HG03066 (cell line): ENCODE data around the gene MYO1F.

Source experiments
- ATAC-seq: cut with Tn5 transposase; IDR thresholded peaks from one replicate; pipeline ENCODE4 v1.9.1; 2021; ENCODE audit warnings: low read depth; ENCODE audit not compliant: unreplicated experiment

Gene MYO1F

DNA sequence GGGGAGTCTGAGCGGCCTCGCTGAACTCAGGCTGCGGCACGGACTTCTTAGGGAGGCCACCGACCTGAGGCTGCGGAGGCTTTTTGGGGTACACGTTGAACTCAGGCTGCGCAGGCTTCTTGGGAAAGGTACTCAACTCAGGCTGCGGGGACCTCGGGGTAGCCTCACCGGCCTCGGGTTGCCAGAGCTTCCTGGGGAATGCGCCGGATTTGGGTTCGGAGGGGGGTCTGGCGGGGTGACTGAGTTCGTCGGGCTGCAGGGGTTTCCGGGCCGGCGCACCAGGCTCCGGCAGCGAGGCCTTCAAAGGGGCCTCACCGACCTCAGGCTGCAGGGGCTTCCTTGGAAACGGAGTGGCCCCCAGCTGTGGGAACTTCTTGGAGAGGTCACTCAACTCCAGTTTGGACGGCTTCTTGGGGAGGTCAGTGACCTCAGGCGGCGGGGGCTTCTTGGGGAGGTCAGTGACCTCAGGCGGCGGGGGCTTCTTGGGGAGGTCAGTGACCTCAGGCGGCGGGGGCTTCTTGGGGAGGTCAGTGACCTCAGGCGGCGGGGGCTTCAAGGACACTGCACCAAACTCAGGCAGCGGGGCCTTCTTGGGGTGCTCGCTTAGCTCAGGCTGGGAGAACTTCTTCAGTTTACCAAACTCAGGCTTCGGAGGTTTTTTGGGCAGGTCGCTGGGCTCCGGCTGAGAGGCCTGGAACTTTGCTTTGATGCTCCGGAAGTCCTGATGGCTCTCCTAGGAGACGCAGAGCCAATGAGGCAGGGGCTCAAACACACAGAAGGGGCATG, 78.0 kb downstream of the MYO1F start:
- ATAC-seq, result no peak

DNA sequence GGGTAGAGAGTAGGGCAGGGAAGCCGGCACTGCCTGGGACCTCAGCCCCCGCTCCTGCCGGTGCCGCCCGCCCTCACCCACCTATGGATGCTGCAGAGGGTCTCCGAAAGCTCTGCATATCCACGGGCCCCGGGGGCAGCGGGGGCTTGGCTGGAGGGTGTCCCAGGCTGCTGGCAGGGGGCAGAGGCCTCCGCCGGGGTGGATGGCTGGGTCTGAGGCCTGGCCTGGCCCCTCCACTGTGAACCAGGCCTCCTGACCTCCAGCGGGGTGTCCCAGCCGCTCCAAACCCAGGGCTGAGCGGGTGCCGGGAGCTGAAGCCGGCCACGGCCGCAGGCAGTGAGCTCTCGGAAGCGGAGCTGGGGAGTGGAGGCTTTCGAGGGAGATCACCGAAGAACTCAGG, 78.9 kb downstream of the MYO1F start:
- no peak for ATAC-seq

DNA sequence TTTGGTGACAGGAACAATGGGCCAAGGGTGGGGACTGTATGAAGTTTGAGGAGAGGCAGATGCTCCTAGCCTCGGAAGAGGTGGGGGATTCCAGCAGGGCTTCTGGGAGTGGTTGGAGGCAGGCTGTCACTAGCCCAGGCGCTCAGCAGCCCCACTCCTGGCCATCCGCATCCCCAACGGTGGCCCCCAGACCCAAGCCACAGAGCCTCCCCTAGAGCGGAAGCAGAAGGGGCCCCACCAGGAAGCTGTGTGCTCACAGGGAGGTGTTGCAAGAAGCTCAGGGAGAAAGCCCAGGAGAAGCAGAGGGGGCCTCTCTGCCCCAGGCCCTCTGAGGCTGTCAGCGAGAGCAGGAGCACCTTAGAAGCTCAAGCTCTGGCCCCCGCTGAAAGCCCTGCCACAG, 83.1 kb downstream of the MYO1F start:
- no peak for ATAC-seq

DNA sequence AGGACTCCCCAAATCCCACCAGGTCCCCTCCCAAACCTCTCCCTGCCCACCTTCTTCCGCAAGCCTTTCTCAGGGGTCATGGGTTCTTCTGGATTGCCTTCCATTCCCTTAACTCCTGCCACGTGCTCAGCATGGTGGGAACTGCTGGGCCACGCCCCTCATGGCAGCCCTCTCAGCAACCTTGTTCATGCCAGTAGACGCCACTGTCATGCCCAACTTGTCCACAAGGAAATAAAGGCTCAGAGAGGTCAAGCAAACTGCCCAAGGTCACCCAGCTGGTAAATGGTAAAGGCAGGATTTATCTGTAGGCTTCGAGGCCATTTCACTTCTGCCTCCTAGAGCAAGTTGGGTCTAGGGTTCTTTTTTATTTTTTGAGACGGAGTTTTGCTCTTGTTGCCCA, 85.7 kb downstream of the MYO1F start:
- no peak for ATAC-seq

DNA sequence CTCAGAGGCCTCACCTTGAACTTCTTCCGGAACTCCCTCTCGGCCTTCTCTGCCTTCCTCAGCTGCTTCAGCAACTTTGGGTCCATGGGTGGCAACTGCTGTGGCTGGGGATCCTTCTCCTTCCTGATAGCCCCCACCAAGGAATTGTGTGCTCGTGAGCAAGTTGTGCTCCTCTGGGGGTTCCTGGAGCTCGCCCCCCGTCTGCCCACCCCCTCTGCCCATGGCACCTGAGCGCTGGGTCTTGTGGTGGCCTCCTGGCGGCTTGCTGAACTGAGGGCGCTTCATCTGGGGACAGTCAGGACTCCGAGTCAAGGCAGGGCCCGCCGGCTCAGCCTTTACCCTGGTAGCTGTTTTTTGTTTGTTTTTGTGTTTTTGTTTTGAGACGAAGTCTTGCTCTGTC, 86.4 kb downstream of the MYO1F start:
- ATAC-seq, result no peak

DNA sequence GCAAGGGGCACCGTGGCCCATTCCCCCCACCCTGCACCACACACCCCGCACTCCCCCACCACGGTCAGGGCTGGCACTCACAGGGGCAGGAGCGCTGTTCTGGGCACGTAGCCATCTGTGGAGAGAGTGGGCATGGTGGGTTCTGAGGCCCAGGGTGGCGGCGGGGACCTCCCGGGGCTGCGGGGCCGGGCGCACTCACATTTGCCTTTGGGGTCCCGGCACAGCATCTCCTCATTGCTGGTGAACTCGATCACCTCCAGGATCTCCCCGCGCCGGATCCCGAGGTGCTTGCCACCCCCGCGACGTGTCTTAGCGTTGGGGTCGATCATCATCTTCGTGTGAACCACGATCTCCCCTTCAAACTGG, 86.9 kb downstream of the MYO1F start:
- ATAC-seq, result no peak

DNA sequence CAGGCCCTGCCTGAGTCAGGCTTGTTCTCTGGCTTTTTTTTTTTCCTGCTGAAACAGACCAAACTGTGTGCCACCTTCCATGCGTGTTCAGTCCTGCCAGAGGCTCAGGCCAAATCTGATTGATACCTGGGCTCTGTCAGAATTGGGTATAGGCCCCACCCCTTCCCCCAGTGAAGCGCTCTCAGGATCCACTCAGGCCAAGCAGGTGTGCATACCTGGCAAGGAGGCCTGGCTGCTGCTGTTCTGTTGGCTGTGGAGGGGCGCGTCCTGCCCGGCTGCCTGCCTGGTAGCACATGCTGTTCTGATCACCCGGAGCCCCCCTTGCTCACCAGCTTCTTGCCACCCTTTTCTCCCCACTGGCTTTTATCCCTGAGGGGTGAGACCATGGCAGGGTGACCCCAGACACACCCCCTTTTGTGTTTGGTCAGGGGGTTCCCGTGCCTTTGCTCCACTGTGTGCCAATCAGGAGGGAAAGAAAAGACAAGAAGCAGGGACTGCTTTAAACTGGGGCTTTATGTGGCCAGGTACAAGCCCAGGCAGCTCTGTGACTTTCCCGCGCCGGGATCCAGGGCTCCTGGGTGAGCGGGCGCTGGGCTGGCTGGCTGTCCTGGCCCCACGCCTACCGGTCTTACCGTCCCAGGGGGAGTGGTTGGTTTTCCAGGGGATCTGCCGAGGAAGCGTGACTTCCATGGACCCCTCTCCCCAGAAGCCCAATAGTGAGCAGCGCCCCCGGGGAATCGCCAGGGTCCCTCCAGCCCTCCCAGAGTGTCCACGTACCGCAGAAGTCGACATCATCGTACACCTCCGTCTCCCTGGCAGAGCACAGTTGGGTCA, 87.5 kb downstream of the MYO1F start:
- no peak for ATAC-seq

DNA sequence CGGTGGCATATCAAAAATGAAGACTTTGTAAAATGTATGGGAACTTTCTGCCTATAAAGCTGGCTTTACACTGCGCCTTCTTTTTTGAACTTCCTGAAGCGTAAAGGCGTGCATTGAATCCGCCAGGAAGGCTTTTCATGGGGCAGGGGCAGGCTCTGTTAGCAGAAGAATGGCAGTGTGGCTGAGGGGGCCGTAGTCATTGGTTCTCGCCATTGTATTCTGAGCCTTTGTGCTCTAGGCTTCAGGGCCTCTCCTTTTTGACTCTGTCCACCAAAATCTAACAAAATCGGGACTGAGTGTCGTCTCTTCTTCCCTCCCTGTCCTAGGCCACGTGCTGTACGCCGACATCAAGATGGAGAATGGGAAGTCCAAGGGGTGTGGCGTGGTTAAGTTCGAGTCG, 88.9 kb downstream of the MYO1F start:
- ATAC-seq, result no peak

DNA sequence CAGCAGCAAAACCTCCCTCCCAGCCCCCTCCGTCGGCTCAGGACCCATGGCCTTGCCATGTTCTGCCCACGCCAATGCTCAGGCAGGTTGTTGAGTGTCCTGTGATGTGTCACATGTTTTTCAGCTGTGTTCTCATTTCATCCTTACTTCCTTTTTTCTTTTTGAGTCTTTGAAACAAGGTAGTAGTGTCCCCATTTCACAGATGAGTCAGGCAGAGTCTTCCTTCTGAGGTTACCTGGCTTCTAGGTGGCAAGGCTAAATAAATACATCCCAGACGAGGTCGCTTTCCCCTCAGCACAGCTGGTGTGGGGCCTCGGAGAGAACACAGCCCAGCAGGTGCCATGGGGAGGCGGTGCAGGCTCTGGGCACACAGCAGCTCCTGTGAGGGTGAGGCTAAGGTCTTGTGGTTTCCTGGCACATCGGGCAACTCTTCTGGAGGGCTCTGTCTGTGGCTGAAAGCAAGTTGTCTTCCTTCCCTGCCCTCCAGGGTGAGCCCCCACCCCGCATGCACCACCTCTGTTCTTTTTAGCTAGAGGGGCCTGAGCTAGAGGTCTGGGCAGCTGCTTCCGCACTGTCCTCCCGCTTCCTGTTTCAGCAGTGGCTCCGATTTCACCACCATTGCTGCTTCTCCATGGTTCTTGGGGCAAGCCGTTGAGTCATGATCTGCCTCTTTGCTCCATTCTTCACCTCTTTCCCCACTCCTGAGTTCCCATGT, 89.9 kb downstream of the MYO1F start:
- ATAC-seq, result no peak

DNA sequence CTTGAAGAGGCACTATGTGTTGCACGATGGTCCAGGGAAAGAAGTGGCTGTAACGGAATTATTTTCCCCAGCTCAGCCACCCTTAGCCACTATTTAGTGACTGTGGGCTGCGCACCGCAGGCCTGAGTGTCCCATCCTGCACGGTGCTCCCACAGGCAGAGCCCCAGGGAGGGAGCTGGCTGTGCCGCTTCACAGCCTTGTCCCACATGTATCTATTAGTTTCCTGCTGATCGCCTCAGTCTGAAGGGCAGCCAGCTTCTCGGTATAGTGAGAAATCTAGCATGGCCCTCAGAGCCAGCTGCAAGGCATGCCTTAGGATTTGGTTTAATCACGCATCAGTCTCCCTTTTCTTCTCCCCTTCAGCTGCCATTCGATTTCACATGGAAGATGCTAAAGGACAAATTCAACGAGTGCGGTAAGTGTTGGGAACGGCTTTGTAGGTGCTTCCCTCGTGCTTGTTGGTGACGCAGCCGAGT, 90.5 kb downstream of the MYO1F start:
- no peak for ATAC-seq

DNA sequence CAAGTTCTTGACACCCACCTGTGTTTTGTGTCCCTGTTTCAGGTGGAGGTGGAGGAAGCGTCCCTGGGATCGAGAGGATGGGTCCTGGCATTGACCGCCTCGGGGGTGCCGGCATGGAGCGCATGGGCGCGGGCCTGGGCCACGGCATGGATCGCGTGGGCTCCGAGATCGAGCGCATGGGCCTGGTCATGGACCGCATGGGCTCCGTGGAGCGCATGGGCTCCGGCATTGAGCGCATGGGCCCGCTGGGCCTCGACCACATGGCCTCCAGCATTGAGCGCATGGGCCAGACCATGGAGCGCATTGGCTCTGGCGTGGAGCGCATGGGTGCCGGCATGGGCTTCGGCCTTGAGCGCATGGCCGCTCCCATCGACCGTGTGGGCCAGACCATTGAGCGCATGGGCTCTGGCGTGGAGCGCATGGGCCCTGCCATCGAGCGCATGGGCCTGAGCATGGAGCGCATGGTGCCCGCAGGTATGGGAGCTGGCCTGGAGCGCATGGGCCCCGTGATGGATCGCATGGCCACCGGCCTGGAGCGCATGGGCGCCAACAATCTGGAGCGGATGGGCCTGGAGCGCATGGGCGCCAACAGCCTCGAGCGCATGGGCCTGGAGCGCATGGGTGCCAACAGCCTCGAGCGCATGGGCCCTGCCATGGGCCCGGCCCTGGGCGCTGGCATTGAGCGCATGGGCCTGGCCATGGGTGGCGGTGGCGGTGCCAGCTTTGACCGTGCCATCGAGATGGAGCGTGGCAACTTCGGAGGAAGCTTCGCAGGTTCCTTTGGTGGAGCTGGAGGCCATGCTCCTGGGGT, 91.5 kb downstream of the MYO1F start:
- ATAC-seq, result no peak

DNA sequence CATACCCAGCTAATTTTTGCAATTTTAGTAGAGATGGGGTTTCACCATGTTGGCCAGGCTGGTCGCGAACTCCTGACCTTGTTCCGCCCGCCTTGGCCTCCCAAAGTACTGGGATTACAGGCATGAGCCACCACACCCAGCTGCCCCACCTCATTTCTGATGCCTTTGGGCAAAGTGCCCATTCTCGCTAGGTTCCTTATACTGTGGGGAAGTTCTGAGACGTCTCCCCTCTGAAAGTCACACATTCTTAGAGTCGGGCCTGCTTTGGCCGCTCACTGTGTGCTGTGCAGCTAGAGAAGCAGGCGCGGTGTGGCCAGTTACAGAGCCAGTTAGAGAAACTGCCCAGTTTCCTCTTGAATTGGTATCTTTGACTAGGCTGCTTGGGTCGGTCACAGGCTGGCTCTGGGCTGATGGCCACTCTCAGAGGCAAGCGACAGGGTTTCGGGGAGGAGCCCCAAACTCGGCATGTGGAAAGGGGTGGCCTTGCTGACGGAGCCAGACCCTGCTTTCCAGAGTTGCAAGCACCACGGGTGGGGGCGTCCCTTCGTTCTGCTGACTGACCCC, 92.8 kb downstream of the MYO1F start:
- no peak for ATAC-seq

DNA sequence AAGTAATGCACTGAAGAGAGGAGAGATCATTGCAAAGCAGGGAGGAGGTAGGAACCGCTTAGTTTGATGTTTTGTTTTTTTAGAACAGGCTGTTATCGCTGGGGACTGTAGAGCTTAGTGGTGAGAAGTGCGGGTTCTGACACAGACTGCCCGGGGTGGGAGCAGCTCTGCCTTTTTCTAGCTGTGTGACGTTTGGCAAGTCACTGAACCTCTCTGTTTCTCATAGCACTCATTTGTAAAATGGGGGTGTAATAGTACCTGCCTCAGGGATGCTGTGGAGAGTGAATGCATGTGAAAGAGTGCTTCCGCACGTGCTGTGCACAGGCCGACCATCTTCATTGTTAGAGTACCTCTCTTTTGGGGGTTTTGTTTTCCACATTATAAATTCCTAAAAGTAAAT, 94.1 kb downstream of the MYO1F start:
- no peak for ATAC-seq

DNA sequence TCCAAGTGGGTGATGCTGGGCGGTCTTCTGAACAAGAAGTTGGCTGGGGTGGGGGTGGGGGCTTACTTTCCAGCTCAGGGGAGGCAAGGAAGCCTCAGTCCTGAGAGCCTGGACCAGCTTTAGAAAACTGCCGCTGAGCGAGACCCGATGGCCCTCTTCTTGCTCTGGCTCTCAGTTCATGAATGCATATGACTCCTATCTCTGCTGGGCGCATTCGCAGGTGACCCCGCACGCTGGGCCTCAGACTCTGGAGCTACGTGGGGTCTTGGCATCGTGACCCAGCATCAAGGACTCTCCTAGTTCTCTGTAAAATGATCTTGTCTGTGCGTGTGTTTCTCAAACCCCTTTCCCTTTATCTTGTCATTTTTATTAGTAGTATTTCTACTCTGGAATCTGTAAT, 94.5 kb downstream of the MYO1F start:
- ATAC-seq, result no peak

DNA sequence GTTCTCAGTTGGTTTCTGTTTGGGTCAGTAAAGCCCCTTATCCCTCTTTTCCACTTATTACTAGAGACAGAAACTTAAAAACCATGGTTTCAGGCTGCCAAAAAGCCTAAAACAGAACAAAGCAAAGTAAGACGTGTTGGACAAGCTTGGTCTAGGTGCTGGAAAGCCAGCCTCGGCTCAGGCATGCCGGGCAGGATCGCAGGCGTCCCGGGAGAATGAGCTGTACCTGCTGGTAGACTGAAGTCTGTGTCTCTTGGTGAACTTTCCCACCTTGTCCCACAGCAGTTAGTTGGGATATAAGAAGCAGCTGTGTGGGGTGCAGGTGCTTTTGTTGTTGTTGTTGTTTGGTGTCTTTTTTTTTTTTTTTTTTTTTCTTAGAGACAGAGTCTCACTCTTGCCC, 95.6 kb downstream of the MYO1F start:
- no peak for ATAC-seq

DNA sequence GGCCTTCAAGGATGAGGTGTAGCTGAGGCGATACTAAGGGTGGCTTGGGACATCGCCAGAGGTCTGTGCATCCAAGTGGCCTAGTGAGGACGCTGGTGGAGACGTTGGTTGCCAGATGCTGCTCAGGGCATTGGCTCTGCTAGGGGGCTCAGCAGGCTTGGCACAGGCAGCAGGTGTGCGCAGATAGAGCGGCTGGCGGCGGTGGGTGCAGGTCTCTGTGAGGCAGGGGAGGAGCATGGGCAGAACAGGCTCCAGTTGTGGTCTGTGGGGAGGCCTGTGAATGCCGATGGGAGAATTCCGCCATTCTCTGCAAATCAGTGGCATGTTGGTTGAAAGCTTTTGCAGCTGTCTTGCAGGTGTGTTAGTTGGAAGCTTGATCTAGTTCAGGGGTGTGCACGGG, 96.0 kb downstream of the MYO1F start:
- no peak for ATAC-seq

DNA sequence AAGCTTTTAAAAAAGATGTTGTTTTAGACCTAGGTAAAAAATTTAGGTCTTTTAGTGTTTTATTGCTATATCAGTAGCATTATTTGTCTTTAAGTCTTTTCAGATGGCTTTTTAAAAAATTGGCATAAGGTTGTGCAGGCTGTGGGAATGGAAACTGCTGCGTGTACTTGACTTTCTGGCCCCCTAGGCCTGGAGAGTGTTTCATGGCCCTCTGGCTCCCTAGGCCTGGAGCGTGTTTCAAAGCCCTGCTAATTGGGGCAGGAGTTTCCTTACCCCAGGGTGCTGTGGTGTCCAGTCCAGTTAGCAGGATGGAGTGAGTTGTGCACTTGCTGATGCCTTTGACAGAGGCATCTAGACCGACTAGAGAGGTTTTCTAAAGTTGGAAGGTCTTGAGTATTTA, 98.6 kb downstream of the MYO1F start:
- no peak for ATAC-seq

DNA sequence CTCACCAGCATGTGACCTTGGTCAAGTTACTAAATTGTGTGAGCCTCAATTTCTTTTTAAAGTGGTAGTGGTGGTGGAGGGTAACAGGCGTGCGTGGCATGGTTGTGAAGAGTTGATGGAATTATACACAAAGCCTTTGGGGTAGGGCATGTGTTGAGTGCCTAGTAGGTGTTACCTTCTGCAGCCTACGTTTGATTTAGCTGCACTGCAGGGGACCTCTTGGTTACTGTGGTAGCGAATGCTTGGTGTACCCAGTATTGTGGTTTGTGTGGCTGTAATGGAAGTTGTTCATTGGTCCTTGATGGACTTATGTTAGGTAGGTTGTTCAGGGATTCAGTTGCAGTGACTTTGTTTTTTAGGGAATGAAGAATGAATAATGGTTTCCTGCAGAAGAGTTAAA, 99.4 kb downstream of the MYO1F start:
- ATAC-seq, result no peak

DNA sequence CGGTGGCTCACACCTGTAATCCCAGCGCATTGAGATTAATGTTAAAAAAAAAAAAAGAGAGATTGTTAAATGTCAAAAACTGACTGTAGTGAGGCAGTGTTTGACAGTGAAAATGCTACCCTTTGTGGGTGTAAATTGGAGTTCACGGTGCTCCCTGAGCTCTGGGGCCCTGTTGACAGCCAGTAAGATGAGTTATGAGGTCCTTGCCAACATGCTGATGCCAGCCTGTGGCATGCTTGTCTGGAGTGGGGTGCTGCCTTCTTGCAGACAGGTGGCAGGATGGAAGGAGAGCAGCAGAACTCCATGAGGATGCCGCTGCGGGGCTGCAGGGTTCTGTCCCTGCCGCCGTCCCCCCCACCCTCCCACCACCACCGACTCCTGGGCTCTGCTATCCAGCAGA, 100.7 kb downstream of the MYO1F start:
- ATAC-seq, result no peak

DNA sequence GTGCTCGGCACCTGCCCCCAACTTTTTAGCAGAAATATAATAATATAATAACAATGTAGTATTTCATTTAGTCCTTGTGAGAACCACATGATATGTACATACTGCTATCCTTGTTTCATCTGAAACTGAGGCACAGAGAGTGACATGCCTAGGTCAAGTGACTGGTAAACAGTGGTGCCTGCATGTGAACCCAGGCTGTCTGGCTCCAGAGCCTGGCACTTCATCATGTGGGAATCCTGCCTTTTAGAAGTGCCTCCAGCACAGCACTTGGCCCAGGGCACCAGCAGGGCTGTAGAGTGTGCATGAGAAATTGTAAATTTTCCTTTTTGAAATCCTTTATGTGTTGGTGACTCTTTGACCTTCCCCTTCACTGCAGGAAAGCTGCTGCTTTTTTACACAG, 102.2 kb downstream of the MYO1F start:
- no peak for ATAC-seq
